ENCODE results near the gene FAM120AOS.
A peak's percentile ranks its signal among the peaks of the same experiment; 100 is the strongest.

Gene FAM120AOS

GRCh38 chr9:93467462-93467861 is 14.1 kb upstream of the FAM120AOS start:
- H3K36me3 ChIP-seq (ENCODE audit: control insufficient read depth, insufficient read depth, low read length) = peaks cover 2% of the 10 kb centered on the region; the same call in 1 of the 2 replicates
- TF ChIP-seq, protein P1, sequence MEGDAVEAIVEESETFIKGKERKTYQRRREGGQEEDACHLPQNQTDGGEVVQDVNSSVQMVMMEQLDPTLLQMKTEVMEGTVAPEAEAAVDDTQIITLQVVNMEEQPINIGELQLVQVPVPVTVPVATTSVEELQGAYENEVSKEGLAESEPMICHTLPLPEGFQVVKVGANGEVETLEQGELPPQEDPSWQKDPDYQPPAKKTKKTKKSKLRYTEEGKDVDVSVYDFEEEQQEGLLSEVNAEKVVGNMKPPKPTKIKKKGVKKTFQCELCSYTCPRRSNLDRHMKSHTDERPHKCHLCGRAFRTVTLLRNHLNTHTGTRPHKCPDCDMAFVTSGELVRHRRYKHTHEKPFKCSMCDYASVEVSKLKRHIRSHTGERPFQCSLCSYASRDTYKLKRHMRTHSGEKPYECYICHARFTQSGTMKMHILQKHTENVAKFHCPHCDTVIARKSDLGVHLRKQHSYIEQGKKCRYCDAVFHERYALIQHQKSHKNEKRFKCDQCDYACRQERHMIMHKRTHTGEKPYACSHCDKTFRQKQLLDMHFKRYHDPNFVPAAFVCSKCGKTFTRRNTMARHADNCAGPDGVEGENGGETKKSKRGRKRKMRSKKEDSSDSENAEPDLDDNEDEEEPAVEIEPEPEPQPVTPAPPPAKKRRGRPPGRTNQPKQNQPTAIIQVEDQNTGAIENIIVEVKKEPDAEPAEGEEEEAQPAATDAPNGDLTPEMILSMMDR (IDR thresholded peaks at IDR 0.05; ENCODE audit: insufficient read depth, low read length, poor library complexity, severe bottlenecking) = no peak
- DNase-seq (ENCODE audit: extremely low read depth, insufficient read length) = no peak
- no peaks in the 10 kb centered on the region for H3K27me3 ChIP-seq (replicated peaks; ENCODE audit: control insufficient read depth, insufficient read depth, low read length)
- H3K4me3 ChIP-seq (replicated peaks; ENCODE audit: low read depth, low read length) = no peak overlapping the region

DNA sequence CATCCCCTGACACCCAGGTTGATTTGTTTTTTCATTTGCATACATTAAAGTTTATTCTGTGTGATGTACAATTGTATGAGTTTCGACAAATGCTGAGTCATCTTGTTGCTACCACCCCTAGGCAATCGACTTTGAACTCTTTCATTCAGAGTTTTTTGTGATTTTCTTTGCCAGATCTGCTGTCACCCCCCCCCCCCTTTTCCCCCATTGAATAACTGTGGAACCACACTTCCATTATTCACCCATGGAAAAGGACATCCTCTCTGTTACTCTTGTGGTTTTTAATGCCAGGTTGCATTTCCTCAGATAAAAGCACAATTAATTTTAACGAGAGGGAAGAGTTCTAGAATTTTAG is 13.7 kb upstream of the FAM120AOS start:
- DNase-seq (ENCODE audit: extremely low read depth, insufficient read length) = no peak

DNA sequence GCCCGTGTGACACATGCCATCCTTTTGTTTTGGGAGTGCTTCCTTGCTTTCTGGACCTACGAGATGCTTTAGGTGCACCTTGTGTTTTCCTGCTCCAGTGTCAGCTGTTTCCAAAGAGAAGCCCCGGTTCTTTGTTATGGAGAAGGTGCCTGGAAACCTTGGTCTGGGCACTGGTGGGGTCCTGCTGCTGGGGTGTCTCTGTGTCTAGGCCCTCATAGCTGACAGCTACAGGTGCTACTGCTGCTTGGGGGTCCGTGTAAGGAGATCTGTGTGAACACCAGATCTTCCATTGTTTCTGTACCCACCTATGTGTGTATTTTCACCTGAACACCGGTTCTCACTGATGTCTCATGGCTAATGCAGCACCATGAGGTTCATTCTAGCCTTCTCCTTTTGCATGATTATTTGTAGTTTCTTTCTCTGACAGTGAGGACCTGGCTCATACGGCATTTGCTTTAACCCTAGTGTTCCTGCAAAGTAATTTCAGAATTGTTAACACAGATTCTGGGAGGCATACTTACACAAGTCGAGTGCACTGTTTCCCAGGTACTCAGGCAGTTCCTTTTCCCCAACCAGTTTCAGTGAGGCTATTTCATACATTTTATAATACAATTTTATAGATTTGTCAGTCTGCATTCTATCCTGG is 13.2 kb upstream of the FAM120AOS start:
- no peak for DNase-seq (ENCODE audit: extremely low read depth, insufficient read length)
- H3K4me3 ChIP-seq (replicated peaks; ENCODE audit: low read depth, low read length) = peak overlapping the region; percentile 7; the same call in 1 of the 2 replicates
- H3K27me3 ChIP-seq (replicated peaks; ENCODE audit: control insufficient read depth, insufficient read depth, low read length) = no peaks in the 10 kb centered on the region
- TF ChIP-seq, protein P1 (IDR thresholded peaks at IDR 0.05; ENCODE audit: insufficient read depth, low read length, poor library complexity, severe bottlenecking) = no peak
- H3K36me3 ChIP-seq (ENCODE audit: control insufficient read depth, insufficient read depth, low read length) = peaks cover 2% of the 10 kb centered on the region; the same call in 1 of the 2 replicates

More for the DNA sequence above, 13.7 kb upstream of the FAM120AOS start:
- no peak overlapping the region for H3K4me3 ChIP-seq (replicated peaks; ENCODE audit: low read depth, low read length)
- no peaks in the 10 kb centered on the region for H3K27me3 ChIP-seq (replicated peaks; ENCODE audit: control insufficient read depth, insufficient read depth, low read length)
- H3K36me3 ChIP-seq (ENCODE audit: control insufficient read depth, insufficient read depth, low read length) = peaks cover 2% of the 10 kb centered on the region; the same call in 1 of the 2 replicates
- TF ChIP-seq, protein P1 (IDR thresholded peaks at IDR 0.05; ENCODE audit: insufficient read depth, low read length, poor library complexity, severe bottlenecking) = no peak

DNA sequence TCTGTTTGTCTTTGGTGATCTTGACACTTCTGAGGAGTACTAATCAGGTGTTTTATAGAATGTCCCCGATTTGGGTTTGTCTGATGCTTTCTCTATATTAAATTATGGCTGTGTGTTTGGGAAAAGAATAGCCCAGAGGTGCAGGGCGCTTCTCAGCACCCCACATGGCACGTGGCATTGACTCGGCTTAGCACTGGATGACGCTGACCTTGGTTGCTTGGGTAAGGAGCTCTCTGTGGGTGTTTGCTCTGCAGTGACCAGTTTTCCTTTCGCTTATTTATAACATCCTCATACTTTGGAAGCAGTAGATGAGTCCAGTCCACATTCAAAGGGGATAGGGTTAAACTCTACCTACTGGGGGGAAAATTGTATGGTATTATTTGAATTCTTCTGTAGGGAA is 12.5 kb upstream of the FAM120AOS start:
- no peak for DNase-seq (ENCODE audit: extremely low read depth, insufficient read length)
- no peaks in the 10 kb centered on the region for H3K36me3 ChIP-seq (ENCODE audit: control insufficient read depth, insufficient read depth, low read length)
- no peaks in the 10 kb centered on the region for H3K27me3 ChIP-seq (replicated peaks; ENCODE audit: control insufficient read depth, insufficient read depth, low read length)
- H3K4me3 ChIP-seq (replicated peaks; ENCODE audit: low read depth, low read length) = no peak overlapping the region
- TF ChIP-seq, protein P1 (IDR thresholded peaks at IDR 0.05; ENCODE audit: insufficient read depth, low read length, poor library complexity, severe bottlenecking) = no peak

GRCh38 chr9:93464876-93465275 is 11.5 kb upstream of the FAM120AOS start:
- no peak overlapping the region for H3K4me3 ChIP-seq (replicated peaks; ENCODE audit: low read depth, low read length)
- H3K36me3 ChIP-seq (ENCODE audit: control insufficient read depth, insufficient read depth, low read length) = no peaks in the 10 kb centered on the region
- TF ChIP-seq, protein P1 (IDR thresholded peaks at IDR 0.05; ENCODE audit: insufficient read depth, low read length, poor library complexity, severe bottlenecking) = no peak
- no peak for DNase-seq (ENCODE audit: extremely low read depth, insufficient read length)
- H3K27me3 ChIP-seq (replicated peaks; ENCODE audit: control insufficient read depth, insufficient read depth, low read length) = no peaks in the 10 kb centered on the region

DNA sequence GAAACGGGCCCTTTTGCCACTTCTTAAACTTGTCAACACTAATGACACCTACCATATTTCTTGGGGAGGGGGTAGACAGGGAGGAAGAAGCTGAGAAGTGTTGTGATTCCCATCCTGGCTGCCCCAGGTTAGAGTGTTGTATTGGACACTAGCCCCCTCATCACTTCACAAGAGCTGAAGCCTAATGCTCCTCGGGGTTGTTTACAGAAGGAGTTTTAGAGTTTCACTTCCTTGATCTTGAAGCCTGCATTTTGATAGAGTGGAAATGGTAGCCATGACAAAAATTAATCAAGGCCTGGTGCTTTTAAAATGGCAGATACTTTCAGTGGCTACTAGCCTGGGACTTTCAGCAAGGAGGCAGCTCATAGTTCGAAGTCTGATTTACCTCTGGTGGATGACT is 11.0 kb upstream of the FAM120AOS start:
- no peaks in the 10 kb centered on the region for H3K36me3 ChIP-seq (ENCODE audit: control insufficient read depth, insufficient read depth, low read length)
- no peak for DNase-seq (ENCODE audit: extremely low read depth, insufficient read length)
- no peak overlapping the region for H3K4me3 ChIP-seq (replicated peaks; ENCODE audit: low read depth, low read length)
- TF ChIP-seq, protein P1 (IDR thresholded peaks at IDR 0.05; ENCODE audit: insufficient read depth, low read length, poor library complexity, severe bottlenecking) = no peak
- H3K27me3 ChIP-seq (replicated peaks; ENCODE audit: control insufficient read depth, insufficient read depth, low read length) = no peaks in the 10 kb centered on the region
